Limb (tissue), 2 donors: Measurements from ENCODE around the gene SPRTN.

ENCODE experiments used
- DNase-seq, 2 donors: peaks; one replicate each; pipeline ENCODE4 v3.0.0-alpha.2; 2016; ENCODE audit errors: extremely low spot score in 2 of 2

SPRTN gene

GRCh38 chr1:231376101-231376500, 38.0 kb downstream of the SPRTN start:
- no peak for DNase-seq

GRCh38 chr1:231376875-231377549, 38.9 kb downstream of the SPRTN start:
- no peak for DNase-seq

DNA sequence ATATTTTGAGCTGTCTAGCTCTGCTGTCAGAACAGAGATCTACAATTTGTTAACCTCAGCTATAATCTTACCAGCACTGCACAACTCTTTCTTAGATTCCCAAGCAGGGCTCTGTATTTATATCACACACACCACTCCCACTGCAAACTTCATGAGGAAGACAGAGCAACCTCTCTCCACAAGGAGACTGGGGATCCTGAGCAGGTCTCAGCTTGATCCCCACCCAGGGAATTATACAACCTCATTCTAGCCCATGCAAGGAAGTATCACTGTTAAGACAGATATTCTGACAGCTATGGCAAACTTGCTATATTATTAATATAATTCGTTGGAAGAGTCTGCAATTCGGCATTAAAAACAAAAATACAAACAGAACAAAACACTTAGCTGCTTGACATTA, 43.6 kb downstream of the SPRTN start:
- DNase-seq: no peak

- no peak for DNase-seq
Observed at GRCh38 chr1:231382426-231382825, 44.3 kb downstream of the SPRTN start.

DNA sequence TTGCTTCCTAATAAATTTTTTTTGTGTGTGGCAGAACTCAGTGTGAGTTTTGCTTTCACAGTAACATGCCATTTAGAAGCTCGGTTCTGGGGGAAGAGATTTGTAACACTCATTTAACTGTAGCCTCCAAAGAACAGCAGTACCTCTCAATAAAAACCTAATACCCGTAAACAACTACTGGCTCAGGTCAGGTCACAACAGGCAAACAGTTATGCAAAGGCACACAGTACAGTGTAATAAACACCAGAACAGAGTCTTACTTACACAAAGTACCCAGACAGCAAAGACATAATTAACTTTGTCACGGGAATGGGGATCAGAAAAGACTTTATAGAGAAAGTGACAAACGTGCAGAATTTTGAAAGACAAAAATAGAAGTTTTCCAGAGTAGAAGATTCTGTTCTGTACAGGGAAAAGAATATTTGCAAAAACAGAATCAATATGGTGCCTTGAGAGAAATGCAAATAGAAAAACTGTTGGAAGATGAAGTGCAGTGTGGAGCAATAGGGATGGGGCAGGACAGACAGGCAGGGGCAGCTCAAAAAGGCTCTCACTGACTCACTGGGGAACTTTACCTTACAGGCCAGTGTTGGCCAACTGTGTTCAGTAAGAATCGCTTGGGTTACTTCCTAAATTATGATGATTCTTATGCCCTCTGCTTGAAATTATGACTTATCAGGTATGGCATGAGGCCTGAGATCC, 45.2 kb downstream of the SPRTN start:
- no peak for DNase-seq

- no peak for DNase-seq
Observed at GRCh38 chr1:231384696-231385415, 46.8 kb downstream of the SPRTN start.

GRCh38 chr1:231385416-231385748, 47.3 kb downstream of the SPRTN start:
- no peak for DNase-seq

- no peak for DNase-seq
Observed at GRCh38 chr1:231386466-231386865, 48.4 kb downstream of the SPRTN start.

GRCh38 chr1:231387770-231388669, 49.9 kb downstream of the SPRTN start:
- no peak for DNase-seq

DNA sequence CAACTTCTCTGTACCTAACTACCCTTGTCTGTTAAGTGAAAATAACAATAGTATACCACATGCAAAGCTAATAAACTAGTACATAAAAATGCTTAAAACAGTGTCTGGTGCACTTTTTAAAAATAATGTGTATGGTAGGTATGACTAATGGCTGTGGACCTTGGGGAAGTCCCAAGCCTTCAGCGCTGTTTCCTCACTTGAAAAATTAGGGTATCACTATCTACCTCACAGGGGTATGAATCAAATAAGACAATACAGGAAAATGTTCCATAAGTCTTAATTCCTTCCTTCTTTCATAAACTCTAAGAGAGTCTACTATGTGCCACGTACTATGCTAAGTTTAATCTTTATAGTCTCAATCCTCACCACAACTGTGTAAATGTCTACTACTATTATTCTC, 52.0 kb downstream of the SPRTN start:
- DNase-seq: no peak

DNA sequence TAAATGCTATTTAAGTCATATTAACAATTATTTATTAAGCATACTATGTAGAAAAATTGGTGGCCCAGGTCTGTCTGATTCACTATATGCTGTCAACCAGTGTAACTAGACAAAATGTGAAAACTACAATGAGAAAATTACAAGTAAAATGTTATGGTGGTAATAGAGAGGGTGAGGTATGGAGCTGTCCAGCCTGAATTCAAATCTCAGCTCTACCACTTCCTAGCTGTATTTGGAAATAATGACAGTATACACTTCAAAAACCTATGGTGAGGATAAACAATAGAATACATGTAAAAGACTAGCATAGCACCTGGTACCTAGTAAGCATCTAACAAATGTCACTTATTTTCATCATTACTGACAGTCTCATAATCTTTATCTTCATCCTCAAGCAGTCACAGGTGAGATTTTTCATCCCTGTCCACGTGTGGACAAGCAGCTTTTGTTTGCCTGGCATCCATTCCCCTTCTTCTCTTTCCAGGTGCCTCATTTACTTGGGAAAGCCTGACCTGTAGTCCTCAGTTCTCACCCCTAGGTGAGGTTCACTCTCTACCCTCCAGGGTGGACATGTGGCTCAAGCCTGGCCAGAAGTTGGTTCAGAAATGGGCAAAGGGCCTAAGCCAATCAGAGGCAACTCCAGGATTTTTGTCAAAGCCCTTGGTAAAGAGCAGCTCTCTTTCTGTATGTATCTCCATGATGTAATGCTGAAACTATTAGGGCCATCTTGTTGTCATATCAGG, 54.5 kb downstream of the SPRTN start:
- DNase-seq: no peak

- DNase-seq: no peak
Observed at GRCh38 chr1:231393668-231394067, 55.6 kb downstream of the SPRTN start.

DNA sequence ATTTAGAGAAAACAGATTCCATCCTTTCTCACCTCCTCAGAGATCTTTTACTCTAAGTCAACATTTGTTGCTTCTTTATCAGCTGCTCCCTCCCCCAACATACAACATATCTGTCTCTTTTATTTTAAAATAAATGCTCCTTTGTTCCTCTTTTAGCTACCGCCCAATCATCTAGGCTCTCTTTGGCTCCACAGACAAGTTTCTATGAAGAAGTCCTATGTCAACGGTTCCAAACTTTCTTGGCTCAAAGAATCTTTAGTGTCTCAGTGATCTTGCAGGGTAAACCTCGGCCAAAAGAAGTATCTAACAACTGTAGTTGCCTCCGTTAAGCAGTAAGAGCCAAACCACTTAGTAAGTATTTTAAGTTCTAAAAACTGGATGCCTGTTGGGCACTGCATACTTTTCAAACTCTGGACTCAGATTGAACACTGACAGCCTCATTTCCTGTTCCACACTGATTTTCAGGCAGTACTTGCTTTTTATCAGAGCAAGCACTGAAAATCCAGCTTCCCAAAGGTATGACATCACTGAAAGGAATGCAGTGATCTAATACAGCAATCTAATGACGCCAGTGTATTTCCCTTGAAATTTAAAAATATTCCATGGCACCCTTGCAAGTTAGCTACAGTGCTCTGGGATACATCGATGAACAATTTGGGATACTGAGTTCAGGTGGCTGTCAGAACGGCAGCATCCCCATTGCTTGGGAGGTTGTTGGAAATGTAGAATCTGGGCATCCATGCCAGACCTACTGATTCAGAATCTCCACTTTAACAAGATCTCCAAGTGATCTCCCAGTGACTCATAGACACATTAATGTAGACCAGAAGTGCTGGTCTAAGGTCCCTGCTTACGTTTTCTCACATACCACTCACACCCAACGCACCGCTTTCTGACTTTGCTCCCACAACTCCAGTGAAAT, 57.2 kb downstream of the SPRTN start:
- DNase-seq: peak; percentile 30 to 77

- DNase-seq: no peak
Observed at GRCh38 chr1:231395998-231396390, 57.9 kb downstream of the SPRTN start.

DNA sequence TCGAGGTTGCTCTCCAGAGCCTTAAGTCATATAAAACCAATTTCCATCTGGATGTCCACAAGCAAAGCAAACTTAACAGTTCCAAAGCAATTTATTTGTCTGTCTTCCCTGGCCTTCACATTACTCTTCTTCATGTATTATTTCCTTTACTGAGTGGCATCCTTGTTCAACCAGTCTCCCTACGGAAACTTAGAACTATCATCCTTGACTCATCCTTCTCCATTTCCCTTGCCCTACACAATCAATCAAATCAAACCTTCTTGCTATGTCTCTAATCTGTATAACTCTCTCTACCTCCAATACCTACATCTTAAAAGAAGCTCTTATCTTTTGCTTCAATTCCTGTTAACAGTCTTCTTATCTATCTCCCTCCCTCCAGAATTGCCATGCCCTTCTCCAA, 58.5 kb downstream of the SPRTN start:
- DNase-seq: no peak

GRCh38 chr1:231397886-231398671, 60.0 kb downstream of the SPRTN start:
- no peak for DNase-seq

DNA sequence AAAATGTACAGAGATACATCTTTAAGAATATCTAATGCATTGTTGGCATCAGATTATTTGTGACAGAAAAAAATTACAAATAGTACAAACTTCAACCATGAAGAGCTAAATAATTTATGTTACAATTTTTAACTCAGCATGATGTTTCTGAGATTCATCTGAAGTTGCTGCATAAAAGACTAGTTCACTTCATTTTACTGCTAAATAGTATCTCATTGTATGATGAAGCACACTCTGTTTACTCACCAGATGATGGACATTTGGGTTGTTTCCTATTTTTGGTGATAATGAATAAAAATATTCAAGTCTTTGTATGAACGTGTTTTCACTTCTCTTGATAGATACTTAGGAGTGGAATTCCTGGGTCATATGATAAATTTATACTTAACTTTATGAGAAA, 63.4 kb downstream of the SPRTN start:
- no peak for DNase-seq

- no peak for DNase-seq
Observed at GRCh38 chr1:231404318-231404717, 66.2 kb downstream of the SPRTN start.
